IMR-90 (cell line): ENCODE data around the gene TUBA3C. TPM values are rescaled to one million over a fixed set of nuclear protein-coding genes. Genes with fewer than 3 reads are reported as not detected.

ENCODE experiments used
- ATAC-seq: fragments of 200-7000 bp; cut with Tn5 transposase; 2 replicates; pipeline ENCODE4 v1.9.1; 2020; ENCODE audit warnings: low read depth, mild to moderate bottlenecking, moderate library complexity
- BruUV-seq: library from RNA; stranded (reverse); fragments of 400-500 nt; replicated peaks from 2 replicates; lab custom pipeline; 2021; lab: Mats Ljungman, UMichigan
- CTCF ChIA-PET: fragments of 300-600 bp; formaldehyde crosslinking; extraction: SDS; loops from one replicate; lab custom pipeline; 2021; ENCODE audit warnings: antibody characterized with exemption; lab: Yijun Ruan, JAX
- POLR2A ChIA-PET: fragments of 300-600 bp; sonication (Branson Sonifier 250); formaldehyde crosslinking; loops from one replicate; lab custom pipeline; 2022; ENCODE audit warnings: antibody characterized with exemption; ENCODE audit not compliant: unreplicated experiment; lab: Charles Lee
- DNase-seq: peaks from one replicate; pipeline ENCODE4 v3.0.0; 2013
- H2AFZ ChIP-seq: replicated peaks from 2 replicates; pipeline ENCODE3; 2013; ENCODE audit warnings: low read length, mild to moderate bottlenecking; ENCODE audit not compliant: poor library complexity
- H2AK5ac ChIP-seq: 2 replicates; pipeline ENCODE4 v1.6.1; 2013; ENCODE audit warnings: low read depth, low read length, inconsistent platforms
- H2AK9ac ChIP-seq: replicated peaks from 2 replicates; pipeline ENCODE3; 2013; ENCODE audit warnings: mild to moderate bottlenecking, low read depth, low read length, moderate library complexity; ENCODE audit not compliant: poor library complexity
- H2BK120ac ChIP-seq: 2 replicates; pipeline ENCODE4 v1.6.1; 2013; ENCODE audit warnings: low read depth, low read length, inconsistent platforms
- H2BK15ac ChIP-seq: 3 replicates; pipeline ENCODE4 v1.6.1; 2013; ENCODE audit warnings: low read depth, low read length, inconsistent platforms
- H2BK20ac ChIP-seq: 2 replicates; pipeline ENCODE4 v1.6.1; 2013; ENCODE audit warnings: low read depth, mild to moderate bottlenecking, inconsistent platforms, low read length, moderate library complexity
- H2BK5ac ChIP-seq: 2 replicates; pipeline ENCODE4 v1.6.1; 2013; ENCODE audit warnings: mild to moderate bottlenecking, low read depth, low read length, inconsistent platforms; ENCODE audit not compliant: poor library complexity, severe bottlenecking
- H3K14ac ChIP-seq: replicated peaks from 2 replicates; pipeline ENCODE4 v1.6.1; 2013; ENCODE audit warnings: low read depth, low read length, inconsistent platforms
- H3K18ac ChIP-seq: 2 replicates; pipeline ENCODE4 v1.6.1; 2013; ENCODE audit warnings: low read depth, low read length, control low read depth
- H3K23ac ChIP-seq: 2 replicates; pipeline ENCODE4 v1.6.1; 2013; ENCODE audit warnings: low read depth, low read length, inconsistent platforms
- H3K27ac ChIP-seq: 2 replicates; pipeline ENCODE4 v1.5.1; 2013; ENCODE audit warnings: mild to moderate bottlenecking, control low read depth, low read length; ENCODE audit not compliant: insufficient read depth
- H3K27me3 ChIP-seq: 2 replicates; pipeline ENCODE4 v1.6.1; 2013; ENCODE audit warnings: low read length; ENCODE audit not compliant: control insufficient read depth, insufficient read depth
- H3K36me3 ChIP-seq: 2 replicates; pipeline ENCODE4 v1.6.1; 2013; ENCODE audit warnings: low read length, mixed read lengths; ENCODE audit not compliant: control insufficient read depth, insufficient read depth
- H3K4ac ChIP-seq: 2 replicates; pipeline ENCODE4 v1.6.1; 2013; ENCODE audit warnings: low read depth, low read length, inconsistent platforms
- H3K4me1 ChIP-seq: 2 replicates; pipeline ENCODE4 v1.6.1; 2013; ENCODE audit warnings: low read length, mixed read lengths; ENCODE audit not compliant: control insufficient read depth, insufficient read depth
- H3K4me2 ChIP-seq: 2 replicates; pipeline ENCODE4 v1.6.1; 2013; ENCODE audit warnings: low read depth, mild to moderate bottlenecking, control low read depth, low read length, moderate library complexity
- H3K4me3 ChIP-seq: 2 replicates; pipeline ENCODE4 v1.5.1; 2013; ENCODE audit warnings: low read depth, mild to moderate bottlenecking, control low read depth, low read length, moderate library complexity; ENCODE audit not compliant: insufficient read depth
- H3K56ac ChIP-seq: 2 replicates; pipeline ENCODE4 v1.6.1; 2013; ENCODE audit warnings: low read length, inconsistent platforms; ENCODE audit not compliant: insufficient read depth; ENCODE audit errors: extremely low read depth
- H3K79me1 ChIP-seq, 2 experiments: 2 replicates each; pipeline ENCODE4 v1.6.1; 2013; ENCODE audit warnings: low read length in 2 of 2, inconsistent platforms in 1 of 2, low read depth in 1 of 2
- H3K9ac ChIP-seq: 2 replicates; pipeline ENCODE4 v1.6.1; 2013; ENCODE audit warnings: low read depth, low read length, control low read depth
- H3K9me1 ChIP-seq: 2 replicates; pipeline ENCODE4 v1.6.1; 2013; ENCODE audit warnings: low read length, inconsistent platforms; ENCODE audit not compliant: insufficient read depth
- H3K9me3 ChIP-seq: 2 replicates; pipeline ENCODE4 v1.6.1; 2013; ENCODE audit warnings: low read length; ENCODE audit not compliant: control insufficient read depth, insufficient read depth
- H4K20me1 ChIP-seq: 2 replicates; pipeline ENCODE4 v1.6.1; 2013; ENCODE audit warnings: low read length, inconsistent platforms; ENCODE audit not compliant: insufficient read depth
- H4K5ac ChIP-seq: 2 replicates; pipeline ENCODE4 v1.6.1; 2013; ENCODE audit warnings: mild to moderate bottlenecking, low read depth, low read length, control low read depth
- H4K8ac ChIP-seq, 2 experiments: 2 replicates each; pipeline ENCODE4 v1.6.1; 2013; ENCODE audit warnings: low read depth in 2 of 2, low read length in 2 of 2, control low read depth in 1 of 2, inconsistent platforms in 1 of 2
- H4K91ac ChIP-seq: 2 replicates; pipeline ENCODE4 v1.6.1; 2013; ENCODE audit warnings: low read depth, low read length, inconsistent platforms; ENCODE audit not compliant: insufficient read depth
- CTCF ChIP-seq: conservative IDR thresholded peaks from 2 replicates; pipeline ENCODE4 v1.5.1; 2012; ENCODE audit warnings: mild to moderate bottlenecking, low read depth, low read length, improper control_type of control experiment
- NFE2L2 ChIP-seq: fragments of 150-350 bp; IDR thresholded peaks from 2 replicates; pipeline ENCODE4 v1.6.1; 2016; ENCODE audit warnings: low read depth, mild to moderate bottlenecking, low read length
- POLR2A ChIP-seq: IDR thresholded peaks from 2 replicates; pipeline ENCODE4 v1.6.1; 2012; ENCODE audit warnings: mild to moderate bottlenecking, low read depth, low read length
- RAD21 ChIP-seq: IDR thresholded peaks from 2 replicates; pipeline ENCODE4 v1.6.1; 2012; ENCODE audit warnings: low read length, improper control_type of control experiment
- WGBS, 2 experiments: methylation state at CpG; one replicate each; pipeline versions ENCODE4 v1.1.5 to v1.1.7; 2013; ENCODE audit warnings: missing lambda C conversion rate in 2 of 2; ENCODE audit not compliant: insufficient read length in 1 of 2; ENCODE audit errors: extremely low coverage in 2 of 2; 5-methylcytosine and 5-hydroxymethylcytosine counted together
- dilution Hi-C: fragments of 300-500 bp; cut with HindIII; formaldehyde crosslinking; loops from one replicate; pipeline ENCODE4 v1.14.3; 2018; ENCODE audit warnings: low sequenced_read_pairs; ENCODE audit not compliant: unreplicated experiment
- in situ Hi-C: fragments of 300-500 bp; cut with MboI; formaldehyde crosslinking; loops from 3 replicates; pipeline ENCODE4 v1.14.3; 2019; ENCODE audit warnings: low sequenced_read_pairs, inconsistent platforms, mixed read lengths
- intact Hi-C: fragments of 100-400 bp; cut with micrococcal nuclease; formaldehyde crosslinking; loops from 2 replicates; pipeline ENCODE4 v1.10.0; 2022
- polyA plus RNA-seq, 3 experiments: library from polyadenylated mRNA; depleted of rRNA; stranded (reverse); fragments of >200 nt; gene quantifications; 2 replicates each; pipeline ENCODE4 v1.2.3, GENCODE V29; 2012; ENCODE audit warnings: low replicate concordance in 1 of 3
- total RNA-seq: library from RNA; depleted of rRNA; stranded (reverse); fragments of >200 nt; gene quantifications from 2 replicates; pipeline ENCODE4 v1.2.3, GENCODE V29; 2012

TUBA3C gene
- total and polyA plus RNA-seq, 2 of the 4 experiments (the other 2 are of a cell fraction), result not detected

GRCh38 chr13:19153782-19154450, 27.7 kb downstream of the TUBA3C start:
- POLR2A ChIA-PET, result no interaction called here

More at GRCh38 chr13:19153782-19154450, 27.7 kb downstream of the TUBA3C start:
- no peaks in the 10 kb centered on the region for H3K9me1 ChIP-seq
- H2BK15ac ChIP-seq, result no peak overlapping the region
- H2AFZ ChIP-seq, result no peak overlapping the region
- H3K79me1 ChIP-seq, result no peaks in the 10 kb centered on the region
- no peaks in the 10 kb centered on the region for H4K20me1 ChIP-seq
- H2AK9ac ChIP-seq, result no peak overlapping the region
- no peak for DNase-seq
- no peak overlapping the region for H3K4me2 ChIP-seq
- TF ChIP-seq POLR2A, result no peak
- no peak for TF ChIP-seq CTCF
- TF ChIP-seq NFE2L2, result no peak
- TF ChIP-seq RAD21, result no peak
- H3K27ac ChIP-seq, result no peak overlapping the region
- H3K27me3 ChIP-seq, result no peaks in the 10 kb centered on the region
- H3K4me1 ChIP-seq, result no peaks in the 10 kb centered on the region
- H3K18ac ChIP-seq, result no peak overlapping the region
- intact Hi-C loops (no loop called here), dilution Hi-C loops (no loop called here), in situ Hi-C loops (no loop called here)
- no TSS peak for BruUV-seq
- no peak overlapping the region for H3K23ac ChIP-seq
- no peak overlapping the region for H3K14ac ChIP-seq
- CTCF ChIA-PET, result no interaction called here
- no peak overlapping the region for H4K91ac ChIP-seq
- no peak overlapping the region for H3K4ac ChIP-seq
- WGBS, 2 experiments, result 67% methylated on average over 2 of the region's 9 CpGs; no CpG with 5 or more reads in 1 of the 2 experiments
- no peaks in the 10 kb centered on the region for H3K36me3 ChIP-seq
- H3K4me3 ChIP-seq, result no peak overlapping the region
- H2BK120ac ChIP-seq, result no peak overlapping the region
- peaks cover 67% of the 10 kb centered on the region for H3K9me3 ChIP-seq
- no peak overlapping the region for H2BK5ac ChIP-seq
- no peak overlapping the region for H3K56ac ChIP-seq
- no peak overlapping the region for H4K5ac ChIP-seq
- no peak overlapping the region for H2AK5ac ChIP-seq
- no peak overlapping the region for H2BK20ac ChIP-seq
- H4K8ac ChIP-seq, result no peak overlapping the region
- no peak overlapping the region for H3K9ac ChIP-seq
- no peak for ATAC-seq
